GM12801 (cell line): ENCODE measurements around the gene DNLZ.

ENCODE experiments used
- TF ChIP-seq, protein P1 (sequence below): IDR thresholded peaks from one replicate; pipeline ENCODE4 v1.5.1; 2011; ENCODE audit warnings: control low read depth; ENCODE audit not compliant: insufficient read length; ENCODE audit errors: extremely low read depth

The DNLZ gene

DNA sequence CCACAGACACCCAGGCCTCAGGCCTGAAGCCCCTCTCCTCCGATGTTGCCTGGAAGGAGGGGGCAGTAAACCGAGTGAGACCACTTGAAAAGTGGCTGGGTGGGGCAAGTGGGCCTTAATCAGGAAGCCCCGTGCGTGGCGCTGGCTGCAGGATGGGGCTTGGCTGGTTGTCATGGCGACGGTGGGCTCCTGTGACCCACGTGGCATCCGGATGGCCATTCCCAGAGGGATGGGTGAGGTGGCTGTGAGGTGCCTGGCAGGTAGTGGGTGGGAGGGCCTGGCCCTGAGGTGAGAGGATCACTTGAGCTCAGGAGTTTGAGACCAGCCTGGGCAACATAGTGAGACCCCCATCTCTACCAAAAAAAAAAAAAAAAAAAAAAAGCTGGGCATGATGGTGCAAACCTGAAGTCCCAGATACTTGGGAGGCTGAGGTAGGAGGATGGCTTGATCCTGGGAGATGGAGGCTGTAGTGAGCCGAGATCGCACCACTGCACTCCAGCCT lies 31.0 kb downstream of the DNLZ start:
- TF ChIP-seq, protein P1, sequence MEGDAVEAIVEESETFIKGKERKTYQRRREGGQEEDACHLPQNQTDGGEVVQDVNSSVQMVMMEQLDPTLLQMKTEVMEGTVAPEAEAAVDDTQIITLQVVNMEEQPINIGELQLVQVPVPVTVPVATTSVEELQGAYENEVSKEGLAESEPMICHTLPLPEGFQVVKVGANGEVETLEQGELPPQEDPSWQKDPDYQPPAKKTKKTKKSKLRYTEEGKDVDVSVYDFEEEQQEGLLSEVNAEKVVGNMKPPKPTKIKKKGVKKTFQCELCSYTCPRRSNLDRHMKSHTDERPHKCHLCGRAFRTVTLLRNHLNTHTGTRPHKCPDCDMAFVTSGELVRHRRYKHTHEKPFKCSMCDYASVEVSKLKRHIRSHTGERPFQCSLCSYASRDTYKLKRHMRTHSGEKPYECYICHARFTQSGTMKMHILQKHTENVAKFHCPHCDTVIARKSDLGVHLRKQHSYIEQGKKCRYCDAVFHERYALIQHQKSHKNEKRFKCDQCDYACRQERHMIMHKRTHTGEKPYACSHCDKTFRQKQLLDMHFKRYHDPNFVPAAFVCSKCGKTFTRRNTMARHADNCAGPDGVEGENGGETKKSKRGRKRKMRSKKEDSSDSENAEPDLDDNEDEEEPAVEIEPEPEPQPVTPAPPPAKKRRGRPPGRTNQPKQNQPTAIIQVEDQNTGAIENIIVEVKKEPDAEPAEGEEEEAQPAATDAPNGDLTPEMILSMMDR: no peak

DNA sequence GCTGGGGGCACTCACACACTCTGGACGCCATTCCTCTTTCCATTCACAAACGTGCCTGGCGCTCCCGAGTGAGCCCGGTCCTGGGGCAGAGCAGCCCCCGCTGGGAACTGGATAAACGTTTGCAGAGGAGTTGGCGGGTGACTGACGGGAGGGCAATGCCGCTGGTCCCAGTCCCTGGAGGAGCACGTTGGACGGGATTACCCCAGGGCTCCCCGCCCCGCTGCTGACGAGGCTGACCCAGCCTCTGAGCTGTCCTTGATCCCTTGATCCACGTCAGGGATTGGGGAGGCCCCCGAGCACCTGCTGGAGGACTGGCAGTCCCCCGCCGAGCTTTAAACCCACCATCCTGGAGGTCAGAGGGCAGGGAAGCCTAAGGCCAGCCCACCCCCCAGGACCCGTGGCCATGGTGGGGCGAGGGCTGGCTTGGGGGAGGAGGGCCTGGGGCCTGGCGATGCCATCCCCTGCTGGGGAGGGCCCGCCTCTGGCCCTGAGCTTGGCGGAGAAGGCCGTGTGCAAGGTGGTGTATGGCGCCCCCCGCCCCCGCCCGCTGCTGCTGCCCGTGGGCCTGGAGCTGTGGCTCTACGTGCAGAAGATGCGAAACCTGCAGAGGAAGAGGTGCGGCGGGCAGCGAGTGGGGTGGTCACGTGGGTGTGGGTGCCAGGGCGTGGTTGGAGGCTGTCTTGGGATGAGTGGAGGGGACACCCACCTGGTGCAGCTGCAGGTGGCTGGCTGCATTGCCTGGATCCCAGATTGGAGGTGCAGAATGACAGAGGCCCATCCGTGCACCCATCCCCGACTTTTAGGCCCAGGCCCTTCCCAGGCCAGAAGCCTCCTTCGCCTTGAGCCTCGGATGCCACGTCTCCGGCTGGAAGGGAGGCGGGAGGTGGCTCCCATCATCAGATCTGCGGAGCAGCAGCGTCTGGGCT lies 31.7 kb downstream of the DNLZ start:
- TF ChIP-seq, protein P1: no peak

DNA sequence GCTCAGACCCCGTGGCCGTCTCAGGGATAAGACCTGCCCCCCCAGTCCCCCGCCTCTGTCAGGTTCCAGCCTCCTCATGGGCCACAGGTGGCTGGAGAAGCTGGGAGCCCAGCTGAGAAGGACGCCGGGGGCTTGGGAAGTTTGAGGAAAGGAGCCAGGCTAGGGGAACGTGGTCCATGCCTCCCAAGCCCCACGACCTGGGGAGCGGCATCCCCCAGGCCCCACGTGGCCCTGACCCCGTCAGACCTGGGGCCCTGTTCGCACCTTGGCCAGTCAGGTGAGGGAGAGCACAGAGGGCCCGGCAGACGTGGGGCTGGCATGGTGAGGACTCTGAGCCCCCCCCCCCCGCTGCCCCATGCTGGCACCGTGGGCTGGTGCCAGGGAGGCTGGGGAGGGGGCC lies 32.5 kb downstream of the DNLZ start:
- TF ChIP-seq, protein P1: no peak

DNA sequence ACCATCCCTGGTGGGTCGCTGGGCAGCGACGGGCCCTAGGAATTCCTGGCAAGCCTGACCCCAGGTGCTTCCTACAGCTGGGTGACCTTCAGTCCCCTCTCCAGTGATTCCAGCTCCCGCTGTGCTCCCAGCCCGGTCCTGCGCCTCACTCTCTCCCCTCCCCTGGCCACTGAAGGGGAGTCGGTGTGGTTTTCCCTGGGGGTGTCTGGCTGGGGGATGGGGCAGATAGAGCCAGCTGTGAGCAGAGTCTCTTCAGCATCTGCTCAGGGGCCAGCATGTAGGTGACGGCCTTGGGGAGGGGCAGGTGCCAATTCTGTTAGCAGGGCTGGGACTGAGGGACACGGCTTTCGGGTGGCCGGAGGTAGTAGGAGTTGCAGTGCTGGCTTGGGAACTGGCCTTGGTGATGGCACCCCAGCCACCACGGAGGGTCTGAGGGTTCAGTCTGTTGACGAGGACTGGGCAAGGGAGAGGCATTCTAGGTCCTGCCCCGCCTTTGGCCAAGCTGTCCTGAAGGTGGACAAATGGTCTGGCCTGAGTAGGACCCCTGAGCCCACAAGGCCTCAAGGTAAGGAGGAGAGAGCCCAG lies 33.0 kb downstream of the DNLZ start:
- TF ChIP-seq, protein P1: no peak

DNA sequence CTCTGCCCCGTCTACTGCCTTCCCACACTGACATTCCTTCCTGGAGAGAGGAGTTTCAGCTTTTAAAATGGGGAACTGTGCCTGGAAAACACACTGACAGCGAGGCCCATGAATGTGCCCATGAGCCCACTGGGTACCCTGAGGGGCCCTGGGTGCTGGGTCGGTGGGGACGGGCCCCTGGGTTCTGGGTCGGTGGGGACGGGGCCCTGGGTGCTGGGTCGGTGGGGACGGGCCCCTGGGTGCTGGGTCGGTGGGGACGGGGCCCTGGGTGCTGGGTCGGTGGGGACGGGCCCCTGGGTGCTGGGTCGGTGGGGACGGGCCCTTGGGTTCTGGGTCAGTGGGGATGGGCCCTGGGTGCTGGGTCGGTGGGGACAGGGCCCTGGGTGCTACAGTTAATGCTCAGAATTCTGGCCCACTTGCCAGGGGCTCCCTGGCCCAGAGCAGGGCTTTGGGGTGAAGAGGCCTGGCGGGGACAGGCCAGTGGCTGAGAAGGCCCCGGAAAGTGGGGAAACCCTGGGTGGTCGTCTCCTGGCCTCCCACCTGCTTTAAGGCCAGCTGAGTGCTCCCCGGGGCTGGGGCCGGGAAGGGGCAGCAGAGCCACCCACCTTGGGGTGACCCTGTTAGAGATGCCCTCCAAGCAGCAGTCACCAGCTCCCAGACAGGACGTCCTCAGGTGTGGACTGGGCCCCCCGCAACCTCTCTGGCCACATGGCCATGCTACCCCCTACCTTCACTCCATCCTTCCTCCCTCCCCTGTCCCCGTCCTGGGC lies 33.7 kb downstream of the DNLZ start:
- TF ChIP-seq, protein P1: no peak

DNA sequence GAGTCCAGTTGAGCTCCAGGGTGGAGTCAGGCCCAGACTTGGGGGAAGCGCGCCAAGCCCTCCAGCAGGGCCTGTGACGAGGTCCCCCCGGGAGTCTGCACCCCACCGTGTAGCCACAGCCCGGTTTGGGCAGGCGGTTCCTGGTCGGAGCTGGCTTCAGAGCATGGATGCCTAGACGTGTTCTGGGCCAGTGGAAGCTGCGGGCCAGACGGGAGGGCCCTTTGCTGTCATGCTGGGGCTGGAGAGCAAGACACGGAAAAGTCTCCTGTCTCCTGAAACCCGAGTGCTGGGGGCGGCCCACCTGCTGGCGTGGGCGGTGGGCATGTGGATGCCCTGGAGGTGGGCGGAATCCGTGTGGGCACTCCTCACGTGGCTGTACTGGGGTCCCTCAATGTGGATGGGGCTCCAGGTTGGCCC lies 34.3 kb downstream of the DNLZ start:
- TF ChIP-seq, protein P1: no peak

DNA sequence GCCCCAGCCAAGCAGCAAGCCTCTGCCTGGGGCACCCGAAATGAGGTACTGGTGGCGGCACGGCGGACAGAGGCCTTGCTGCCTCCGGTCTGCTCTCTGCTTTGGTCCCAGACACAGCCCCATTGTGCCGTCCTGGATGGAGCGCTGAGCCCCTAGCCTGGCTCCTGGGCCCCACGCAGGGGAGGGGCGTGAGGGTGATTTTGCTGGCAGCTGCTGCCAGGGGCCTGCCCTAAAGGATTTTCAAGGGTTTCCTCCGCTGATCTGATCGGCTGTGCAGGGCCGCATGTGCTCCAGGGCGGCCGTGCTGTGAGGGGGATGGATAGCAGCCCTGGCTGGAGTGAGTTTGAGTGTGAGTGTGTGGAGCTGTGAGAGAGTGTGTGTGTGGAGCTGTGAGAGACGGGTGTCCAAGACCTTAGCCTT lies 34.9 kb downstream of the DNLZ start:
- TF ChIP-seq, protein P1: no peak
